ENCODE results near the gene LCN15. TPM values are rescaled to one million over a fixed set of nuclear protein-coding genes. Genes with fewer than 3 reads are reported as not detected.

Gene LCN15
- total and polyA plus RNA-seq, 2 of the 13 experiments (the other 11 are each of a cell fraction or from before 2014, with no cell fraction given): 1.3 to 53.7 TPM

- CTCF ChIA-PET (ENCODE audit: low intra/inter-chr PET ratio, low total read pairs): no interaction called here
- intact Hi-C loops (cut with micrococcal nuclease; ENCODE audit: unreplicated experiment): no loop called here
- TF ChIP-seq TRIM24 (CRISPR knock-in tag; IDR thresholded peaks at IDR 0.05) (0 out of 2 replicates have a peak, but pooled peaks have one; percentile 33), NR2C2 (CRISPR knock-in tag; IDR thresholded peaks at IDR 0.05; ENCODE audit: borderline replicate concordance) (no peak), CREB1 (IDR thresholded peaks at IDR 0.05) (no peak), CREB1 (CRISPR knock-in tag; IDR thresholded peaks at IDR 0.05) (no peak), PHF20 (CRISPR knock-in tag; IDR thresholded peaks at IDR 0.05) (0 out of 2 replicates have a peak, but pooled peaks have one; percentile 27), PPARG (CRISPR knock-in tag; conservative IDR thresholded peaks at IDR 0.05) (no peak), ZNF644 (CRISPR knock-in tag; IDR thresholded peaks at IDR 0.05; ENCODE audit: low read depth) (no peak), ZNF740 (CRISPR knock-in tag; IDR thresholded peaks at IDR 0.05) (0 out of 2 replicates have a peak, but pooled peaks have one; percentile 10), ZNF784 (CRISPR knock-in tag; IDR thresholded peaks at IDR 0.05; ENCODE audit: borderline replicate concordance) (no peak), BRCA1 (CRISPR knock-in tag; IDR thresholded peaks at IDR 0.05) (peak; percentile 48; the same call in 1 of the 2 replicates), CEBPG (CRISPR knock-in tag; IDR thresholded peaks at IDR 0.05) (0 out of 2 replicates have a peak, but pooled peaks have one; percentile 1), SMARCE1 (IDR thresholded peaks at IDR 0.05; ENCODE audit: borderline replicate concordance) (no peak), TCF12 (IDR thresholded peaks at IDR 0.05) (no peak), TCF12 (CRISPR knock-in tag; IDR thresholded peaks at IDR 0.05) (peak; percentile 80), ZNF598 (CRISPR knock-in tag; IDR thresholded peaks at IDR 0.05; ENCODE audit: borderline replicate concordance) (0 out of 2 replicates have a peak, but pooled peaks have one; percentile 12), ZNF607 (CRISPR knock-in tag; IDR thresholded peaks at IDR 0.05; ENCODE audit: borderline replicate concordance) (0 out of 2 replicates have a peak, but pooled peaks have one; percentile 21), ZNF329 (CRISPR knock-in tag; IDR thresholded peaks at IDR 0.05; ENCODE audit: low read depth) (0 out of 2 replicates have a peak, but pooled peaks have one; percentile 16), POLR2A (IDR thresholded peaks at IDR 0.05; ENCODE audit: insufficient read depth in 1 of 2, low read depth in 2 of 2, low read length in 2 of 2) (no peak), RBFOX2 (IDR thresholded peaks at IDR 0.05; ENCODE audit: low read depth, low read length) (0 out of 2 replicates have a peak, but pooled peaks have one; percentile 54), ZNF484 (CRISPR knock-in tag; IDR thresholded peaks at IDR 0.05; ENCODE audit: borderline replicate concordance, low read depth) (no peak), ZNF160 (CRISPR knock-in tag; IDR thresholded peaks at IDR 0.05) (peak; percentile 10; the same call in 1 of the 2 replicates), EED (CRISPR knock-in tag; IDR thresholded peaks at IDR 0.05) (no peak), RBM22 (optimal IDR thresholded peaks at IDR 0.05; ENCODE audit: low read length) (peak; percentile 8)
- TF ChIP-seq, protein P1, sequence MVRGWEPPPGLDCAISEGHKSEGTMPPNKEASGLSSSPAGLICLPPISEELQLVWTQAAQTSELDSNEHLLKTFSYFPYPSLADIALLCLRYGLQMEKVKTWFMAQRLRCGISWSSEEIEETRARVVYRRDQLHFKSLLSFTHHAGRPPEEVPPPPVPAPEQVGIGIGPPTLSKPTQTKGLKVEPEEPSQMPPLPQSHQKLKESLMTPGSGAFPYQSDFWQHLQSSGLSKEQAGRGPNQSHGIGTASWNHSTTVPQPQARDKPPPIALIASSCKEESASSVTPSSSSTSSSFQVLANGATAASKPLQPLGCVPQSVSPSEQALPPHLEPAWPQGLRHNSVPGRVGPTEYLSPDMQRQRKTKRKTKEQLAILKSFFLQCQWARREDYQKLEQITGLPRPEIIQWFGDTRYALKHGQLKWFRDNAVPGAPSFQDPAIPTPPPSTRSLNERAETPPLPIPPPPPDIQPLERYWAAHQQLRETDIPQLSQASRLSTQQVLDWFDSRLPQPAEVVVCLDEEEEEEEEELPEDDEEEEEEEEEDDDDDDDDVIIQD (CRISPR knock-in tag; IDR thresholded peaks at IDR 0.05; ENCODE audit: low read depth): no peak
Measured at GRCh38 chr9:136796238-136796774, 32.0 kb upstream of the LCN15 start, which contains the start of gene CCDC183. Gene CCDC183 (plus strand): TSS chr9:136796338. CDS start chr9:136796398, 60 bp downstream.

More at GRCh38 chr9:136796238-136796774, 32.0 kb upstream of the LCN15 start, which contains the start of gene CCDC183:
- POLR2A ChIA-PET: interaction anchor here (1.0 kb wide), 1 partner anchor 10 kb away, joined by 3 read pairs; no protein-coding TSS in a partner anchor
- Histone ChIP-seq H3K27ac (ENCODE audit: extremely low read length, insufficient read depth, low read length) (peak within 1 kb of the TSS; percentile 53), H3K4me2 (ENCODE audit: low read depth, low read length) (peak within 1 kb of the TSS; percentile 48), H2AFZ (ENCODE audit: low read length) (no peak within 1 kb of the TSS), H3K27me3 (ENCODE audit: control insufficient read depth in 1 of 2, insufficient read depth in 2 of 2, low read length in 2 of 2) (no peaks in the 10 kb centered on the region; a peak in 1 of 5 replicates), H3K9ac (ENCODE audit: insufficient read depth, low read depth, low read length) (no peak within 1 kb of the TSS), H3K4me3 (replicated peaks in 1 of 3; ENCODE audit: insufficient read depth in 1 of 3, low read depth in 2 of 3, low read length in 3 of 3) (peak within 1 kb of the TSS in 1 of 3 experiments; percentile 38; a peak in 1 of 6 replicates), H3K4me1 (ENCODE audit: insufficient read depth, low read length) (peaks cover 73% of the 10 kb centered on the region), H3K79me2 (ENCODE audit: insufficient read depth, low read length) (peaks cover 48% of the 10 kb centered on the region), H3K36me3 (replicated peaks in 1 of 2; ENCODE audit: control insufficient read depth in 1 of 2, insufficient read depth in 2 of 2, low read length in 2 of 2) (0 out of 5 replicates have a peak, but pooled peaks cover 0 to 12% of the 10 kb centered on the region in 2 experiments), H3K9me3 (ENCODE audit: low read length) (no peaks in the 10 kb centered on the region), H4K20me1 (ENCODE audit: insufficient read depth, low read length) (no peaks in the 10 kb centered on the region; the same call in 1 of the 2 replicates)
- no peak for FAIRE-seq
- ATAC-seq: no peak
- no TSS peak for BruUV-seq (replicated peaks)
- no peak for DNase-seq (ENCODE audit: low spot score)
- in situ Hi-C loops (cut with HindIII; ENCODE audit: extremely low pct_ligation_motif_present, low pct_unique_long_range_greater_than_20kb): no loop called here
- WGBS (ENCODE audit: low lambda C conversion rate): 55% methylated on average over 4 of the region's 5 CpGs
